Memory B cell (primary cell): ENCODE results near the gene ARHGAP4.

Experiments used
- ATAC-seq: fragments of 150-1000 bp; cut with Tn5 transposase; 2 replicates; pipeline ENCODE4 v1.10.0; 2021; ENCODE audit warnings: low read depth, mild to moderate bottlenecking, moderate library complexity
- DNase-seq, 2 donors: peaks; one replicate each; pipeline ENCODE4 v3.0.0; 2022; ENCODE audit warnings: low spot score in 2 of 2
- H3K27ac Mint-ChIP-seq: one replicate; pipeline ENCODE4 v1.8.0; 2022; ENCODE audit warnings: mild to moderate bottlenecking, moderate library complexity, mixed read lengths
- H3K27me3 Mint-ChIP-seq: one replicate; pipeline ENCODE4 v1.8.0; 2022; ENCODE audit warnings: mixed read lengths
- H3K36me3 Mint-ChIP-seq: one replicate; pipeline ENCODE4 v1.8.0; 2022; ENCODE audit warnings: mild to moderate bottlenecking, mixed read lengths
- H3K4me1 Mint-ChIP-seq: one replicate; pipeline ENCODE4 v1.8.0; 2022; ENCODE audit warnings: mixed read lengths
- H3K4me3 Mint-ChIP-seq: one replicate; pipeline ENCODE4 v1.8.0; 2022; ENCODE audit warnings: mild to moderate bottlenecking, moderate library complexity, mixed read lengths
- H3K9me3 Mint-ChIP-seq: one replicate; pipeline ENCODE4 v1.8.0; 2022; ENCODE audit warnings: mixed read lengths

Gene ARHGAP4

GRCh38 chrX:153884590-153884989 is 41.5 kb downstream of the ARHGAP4 start:
- peaks cover 4% of the 10 kb centered on the region for H3K36me3 Mint-ChIP-seq
- no peaks in the 10 kb centered on the region for H3K9me3 Mint-ChIP-seq
- peaks cover 15% of the 10 kb centered on the region for H3K4me1 Mint-ChIP-seq
- H3K27me3 Mint-ChIP-seq, result peaks cover 4% of the 10 kb centered on the region
- H3K27ac Mint-ChIP-seq, result no peak overlapping the region
- DNase-seq (no peak), ATAC-seq (no peak)
- no peak overlapping the region for H3K4me3 Mint-ChIP-seq

- no peak for ATAC-seq
- H3K4me3 Mint-ChIP-seq, result peak overlapping the region; percentile 44
- peaks cover 5% of the 10 kb centered on the region for H3K36me3 Mint-ChIP-seq
- peaks cover 16% of the 10 kb centered on the region for H3K4me1 Mint-ChIP-seq
- peaks cover 5% of the 10 kb centered on the region for H3K27me3 Mint-ChIP-seq
- H3K27ac Mint-ChIP-seq, result no peak overlapping the region
- DNase-seq, result no peak
- no peaks in the 10 kb centered on the region for H3K9me3 Mint-ChIP-seq
These were observed 41.9 kb downstream of the ARHGAP4 start for GRCh38 chrX:153884136-153884535.

GRCh38 chrX:153883163-153883843 is 42.8 kb downstream of the ARHGAP4 start:
- Mint-ChIP-seq H3K27me3 (peaks cover 10% of the 10 kb centered on the region), H3K27ac (no peak overlapping the region), H3K9me3 (no peaks in the 10 kb centered on the region), H3K4me1 (peaks cover 17% of the 10 kb centered on the region), H3K36me3 (peaks cover 6% of the 10 kb centered on the region), H3K4me3 (no peak overlapping the region)
- DNase-seq (no peak), ATAC-seq (no peak)

- Mint-ChIP-seq H3K36me3 (peaks cover 6% of the 10 kb centered on the region), H3K4me1 (peaks cover 14% of the 10 kb centered on the region), H3K27ac (no peak overlapping the region), H3K9me3 (no peaks in the 10 kb centered on the region), H3K4me3 (no peak overlapping the region), H3K27me3 (peaks cover 13% of the 10 kb centered on the region)
- ATAC-seq (no peak), DNase-seq (no peak)
These were observed 43.5 kb downstream of the ARHGAP4 start for GRCh38 chrX:153882557-153882956.

GRCh38 chrX:153882086-153882498 is 44.0 kb downstream of the ARHGAP4 start:
- H3K4me1 Mint-ChIP-seq, result peaks cover 13% of the 10 kb centered on the region
- H3K4me3 Mint-ChIP-seq, result no peak overlapping the region
- DNase-seq, result no peak
- H3K27ac Mint-ChIP-seq, result no peak overlapping the region
- peaks cover 6% of the 10 kb centered on the region for H3K36me3 Mint-ChIP-seq
- peaks cover 13% of the 10 kb centered on the region for H3K27me3 Mint-ChIP-seq
- no peak for ATAC-seq
- no peaks in the 10 kb centered on the region for H3K9me3 Mint-ChIP-seq

GRCh38 chrX:153881281-153881680 is 44.8 kb downstream of the ARHGAP4 start:
- H3K27ac Mint-ChIP-seq, result no peak overlapping the region
- peaks cover 15% of the 10 kb centered on the region for H3K4me1 Mint-ChIP-seq
- peaks cover 15% of the 10 kb centered on the region for H3K27me3 Mint-ChIP-seq
- DNase-seq, result no peak
- H3K4me3 Mint-ChIP-seq, result no peak overlapping the region
- H3K36me3 Mint-ChIP-seq, result peaks cover 6% of the 10 kb centered on the region
- H3K9me3 Mint-ChIP-seq, result no peaks in the 10 kb centered on the region
- no peak for ATAC-seq

GRCh38 chrX:153880440-153880815 is 45.6 kb downstream of the ARHGAP4 start:
- Mint-ChIP-seq H3K27ac (no peak overlapping the region), H3K27me3 (peaks cover 18% of the 10 kb centered on the region), H3K4me1 (peaks cover 18% of the 10 kb centered on the region), H3K9me3 (no peaks in the 10 kb centered on the region), H3K4me3 (no peak overlapping the region), H3K36me3 (peaks cover 6% of the 10 kb centered on the region)
- no peak for DNase-seq
- no peak for ATAC-seq

- H3K27me3 Mint-ChIP-seq, result peaks cover 21% of the 10 kb centered on the region
- no peaks in the 10 kb centered on the region for H3K9me3 Mint-ChIP-seq
- H3K4me3 Mint-ChIP-seq, result no peak overlapping the region
- H3K27ac Mint-ChIP-seq, result no peak overlapping the region
- peaks cover 8% of the 10 kb centered on the region for H3K36me3 Mint-ChIP-seq
- ATAC-seq (no peak), DNase-seq (no peak)
- peaks cover 18% of the 10 kb centered on the region for H3K4me1 Mint-ChIP-seq
These were observed 46.2 kb downstream of the ARHGAP4 start for GRCh38 chrX:153879741-153880439.

- DNase-seq (no peak), ATAC-seq (peak; percentile 56)
- Mint-ChIP-seq H3K4me3 (peak overlapping the region; percentile 9), H3K27me3 (peaks cover 22% of the 10 kb centered on the region), H3K4me1 (peaks cover 20% of the 10 kb centered on the region), H3K27ac (no peak overlapping the region), H3K36me3 (peaks cover 11% of the 10 kb centered on the region), H3K9me3 (no peaks in the 10 kb centered on the region)
These were observed 47.0 kb downstream of the ARHGAP4 start for GRCh38 chrX:153878969-153879653.

- Mint-ChIP-seq H3K27ac (no peak overlapping the region), H3K27me3 (peaks cover 22% of the 10 kb centered on the region), H3K36me3 (peaks cover 11% of the 10 kb centered on the region), H3K9me3 (no peaks in the 10 kb centered on the region), H3K4me1 (peaks cover 20% of the 10 kb centered on the region), H3K4me3 (no peak overlapping the region)
- ATAC-seq (no peak), DNase-seq (no peak)
These were observed 47.7 kb downstream of the ARHGAP4 start for GRCh38 chrX:153878345-153878744.

- ATAC-seq (no peak), DNase-seq (no peak)
- Mint-ChIP-seq H3K4me3 (no peak overlapping the region), H3K27ac (no peak overlapping the region), H3K27me3 (peaks cover 23% of the 10 kb centered on the region), H3K36me3 (peaks cover 9% of the 10 kb centered on the region), H3K9me3 (no peaks in the 10 kb centered on the region), H3K4me1 (peaks cover 20% of the 10 kb centered on the region)
These were observed 48.3 kb downstream of the ARHGAP4 start for GRCh38 chrX:153877571-153878261.

GRCh38 chrX:153876112-153876491 is 50.0 kb downstream of the ARHGAP4 start:
- H3K27ac Mint-ChIP-seq, result no peak overlapping the region
- peaks cover 12% of the 10 kb centered on the region for H3K36me3 Mint-ChIP-seq
- DNase-seq (no peak), ATAC-seq (no peak)
- H3K9me3 Mint-ChIP-seq, result no peaks in the 10 kb centered on the region
- H3K4me3 Mint-ChIP-seq, result no peak overlapping the region
- H3K4me1 Mint-ChIP-seq, result peaks cover 17% of the 10 kb centered on the region
- peaks cover 24% of the 10 kb centered on the region for H3K27me3 Mint-ChIP-seq

GRCh38 chrX:153875391-153876111 is 50.5 kb downstream of the ARHGAP4 start:
- ATAC-seq (peak; percentile 71), DNase-seq (peak; percentile 52 to 74)
- H3K36me3 Mint-ChIP-seq, result peaks cover 12% of the 10 kb centered on the region
- no peaks in the 10 kb centered on the region for H3K9me3 Mint-ChIP-seq
- no peak overlapping the region for H3K27ac Mint-ChIP-seq
- peaks cover 24% of the 10 kb centered on the region for H3K27me3 Mint-ChIP-seq
- H3K4me1 Mint-ChIP-seq, result peaks cover 17% of the 10 kb centered on the region
- H3K4me3 Mint-ChIP-seq, result no peak overlapping the region
